HCT116 (cell line): ENCODE data around the gene AKR1A1. TPM values are rescaled to one million over a fixed set of nuclear protein-coding genes. Genes with fewer than 3 reads are reported as not detected.
A peak's percentile ranks its signal among the peaks of the same experiment; 100 is the strongest.
"Not testable (repeated sequence)": the region's sequence is repeated elsewhere in the genome, so short reads cannot be mapped to it uniquely, and the experiment has no call there.

Source experiments
- ATAC-seq: fragments of 200-7000 bp; cut with Tn5 transposase; 2 replicates; pipeline ENCODE4 v1.9.1; 2020; ENCODE audit warnings: mild to moderate bottlenecking, moderate library complexity
- BruUV-seq: library from RNA; stranded (reverse); fragments of 400-500 nt; replicated peaks from 2 replicates; lab custom pipeline; 2021; lab: Mats Ljungman, UMichigan
- CTCF ChIA-PET: fragments of 300-600 bp; sonication (Branson Sonifier 250); formaldehyde crosslinking; loops from one replicate; lab custom pipeline; 2021; ENCODE audit warnings: antibody characterized with exemption; lab: Charles Lee
- POLR2A ChIA-PET: fragments of 300-600, 350-600 bp; sonication (Branson Sonifier 250); formaldehyde crosslinking; loops from one replicate; lab custom pipeline; 2021; ENCODE audit warnings: antibody characterized with exemption; lab: Charles Lee
- RAD21 ChIA-PET, 2 experiments: fragments of 300-600 bp; sonication (Branson Sonifier 250); formaldehyde crosslinking; loops; one replicate each; lab custom pipeline; 2023; ENCODE audit warnings: low total read pairs in 2 of 2; ENCODE audit not compliant: uncharacterized antibody in 2 of 2, unreplicated experiment in 2 of 2, low non-redundant PET in 1 of 2; lab: Charles Lee
- DNase-seq: peaks from one replicate; pipeline ENCODE4 v3.0.0-alpha.2; 2010; ENCODE audit warnings: low read depth, low spot score
- H2AFZ ChIP-seq: fragments of 200-600 bp; shearing (Covaris generic), sonication (generic); 2 replicates; pipeline ENCODE4 v1.6.1; 2017; ENCODE audit warnings: low read depth, mixed run types, mixed read lengths, antibody characterized with exemption, low read length; ENCODE audit not compliant: poor library complexity, severe bottlenecking
- H3K27ac ChIP-seq: 2 replicates; pipeline ENCODE4 v1.5.1; 2012; ENCODE audit warnings: low read depth, low read length
- H3K27me3 ChIP-seq: fragments of 200-600 bp; sonication (generic); 2 replicates; pipeline ENCODE4 v1.6.1; 2016; ENCODE audit warnings: mixed run types, low read length, mixed read lengths; ENCODE audit not compliant: insufficient read depth
- H3K36me3 ChIP-seq, 2 experiments: fragments of 200-500 bp in 1 of 2; fragments of 200-600 bp in 1 of 2; sonication (Bioruptor generic) in 1 of 2; sonication (generic) in 1 of 2; 2 replicates each; pipeline versions ENCODE4 v1.5.1 to v1.6.1; 2014 to 2016; ENCODE audit warnings: low read length in 2 of 2, inconsistent platforms in 1 of 2, mixed read lengths in 1 of 2, mixed run types in 1 of 2; ENCODE audit not compliant: insufficient read depth in 2 of 2, control insufficient read depth in 1 of 2
- H3K4me1 ChIP-seq, 2 experiments: fragments of 200-600 bp in 1 of 2; sonication (generic) in 1 of 2; 2 replicates each; pipeline versions ENCODE4 v1.5.1 to v1.6.1; 2012 to 2017; ENCODE audit warnings: low read length in 2 of 2, inconsistent platforms in 1 of 2, mild to moderate bottlenecking in 1 of 2, mixed read lengths in 1 of 2, mixed run types in 1 of 2, moderate library complexity in 1 of 2; ENCODE audit not compliant: insufficient read depth in 2 of 2, control insufficient read depth in 1 of 2
- H3K4me2 ChIP-seq: fragments of 200-600 bp; sonication (generic); 2 replicates; pipeline ENCODE4 v1.6.1; 2017; ENCODE audit warnings: mixed run types, low read length, mixed read lengths
- H3K4me3 ChIP-seq, 2 experiments: fragments of 200-600 bp in 1 of 2; sonication (generic) in 1 of 2; replicated peaks in 1 of 2; 2 replicates each; pipeline ENCODE4 v1.5.1; 2011 to 2016; ENCODE audit warnings: low read length in 2 of 2, control low read depth in 1 of 2, low read depth in 1 of 2, mild to moderate bottlenecking in 1 of 2, mixed read lengths in 1 of 2, mixed run types in 1 of 2
- H3K79me2 ChIP-seq: fragments of 200-600 bp; sonication (generic); 2 replicates; pipeline ENCODE4 v1.6.1; 2017; ENCODE audit warnings: mild to moderate bottlenecking, mixed run types, low read length, moderate library complexity, mixed read lengths; ENCODE audit not compliant: insufficient read depth
- H3K9ac ChIP-seq: fragments of 200-600 bp; sonication (generic); 2 replicates; pipeline ENCODE4 v1.6.1; 2016; ENCODE audit warnings: low read length, mixed read lengths
- H3K9me2 ChIP-seq: fragments of 200-600 bp; sonication (generic), shearing (Covaris generic); 2 replicates; pipeline ENCODE4 v1.6.1; 2017; ENCODE audit warnings: mixed run types, mild to moderate bottlenecking, moderate library complexity; ENCODE audit not compliant: insufficient read depth
- H3K9me3 ChIP-seq, 2 experiments: fragments of 200-500 bp in 1 of 2; fragments of 200-600 bp in 1 of 2; sonication (Bioruptor generic) in 1 of 2; sonication (generic) in 1 of 2; 2 replicates each; pipeline ENCODE4 v1.6.1; 2014 to 2017; ENCODE audit warnings: low read length in 2 of 2, mixed read lengths in 2 of 2, inconsistent platforms in 1 of 2, low read depth in 1 of 2, mild to moderate bottlenecking in 1 of 2, mixed run types in 1 of 2, moderate library complexity in 1 of 2; ENCODE audit not compliant: control insufficient read depth in 1 of 2, insufficient read depth in 1 of 2
- H4K20me1 ChIP-seq: fragments of 200-600 bp; sonication (generic), shearing (Covaris generic); 2 replicates; pipeline ENCODE4 v1.6.1; 2017; ENCODE audit warnings: mixed run types, mild to moderate bottlenecking, moderate library complexity; ENCODE audit not compliant: insufficient read depth
- CBX3 ChIP-seq: IDR thresholded peaks from 2 replicates; pipeline ENCODE4 v1.6.1; 2012; ENCODE audit warnings: low read depth
- CEBPB ChIP-seq: IDR thresholded peaks from 2 replicates; pipeline ENCODE4 v1.6.1; 2012; ENCODE audit warnings: low read depth
- EGR1 ChIP-seq: IDR thresholded peaks from 2 replicates; pipeline ENCODE4 v1.6.1; 2012; ENCODE audit warnings: low read depth
- ELF1 ChIP-seq: IDR thresholded peaks from 2 replicates; pipeline ENCODE4 v1.6.1; 2012; ENCODE audit warnings: low read depth, borderline replicate concordance
- EZH2 ChIP-seq: fragments of 200-600 bp; sonication (generic); IDR thresholded peaks from 2 replicates; pipeline ENCODE4 v1.6.1; 2017; ENCODE audit warnings: antibody characterized with exemption, mixed run types
- EZH2phosphoT487 ChIP-seq: fragments of 200-600 bp; IDR thresholded peaks from 2 replicates; pipeline ENCODE4 v1.6.1; 2018; ENCODE audit warnings: antibody characterized with exemption, borderline replicate concordance
- FOSL1 ChIP-seq: IDR thresholded peaks from 2 replicates; pipeline ENCODE4 v1.6.1; 2012; ENCODE audit warnings: low read depth
- JUND ChIP-seq: IDR thresholded peaks from 2 replicates; pipeline ENCODE4 v1.6.1; 2012
- ZNF274 ChIP-seq: fragments of 200-500 bp; sonication (Bioruptor generic); IDR thresholded peaks from 2 replicates; pipeline ENCODE4 v1.6.1; 2014; ENCODE audit warnings: mild to moderate bottlenecking, low read depth, low read length, inconsistent platforms
- intact Hi-C: fragments of 100-400 bp; cut with micrococcal nuclease; formaldehyde crosslinking; loops from 2 replicates; pipeline ENCODE4 v1.10.0; 2022
- total RNA-seq: library from RNA; stranded (reverse); gene quantifications from one replicate; pipeline ENCODE4 v1.2.1, GENCODE V29; 2021; ENCODE audit not compliant: unreplicated experiment
- TF ChIP-seq, protein P1 (sequence below): IDR thresholded peaks from 2 replicates; pipeline ENCODE4 v1.6.1; 2011; ENCODE audit warnings: mild to moderate bottlenecking, low read length, moderate library complexity; ENCODE audit not compliant: insufficient replicate concordance; ENCODE audit errors: extremely low read depth
- TF ChIP-seq, protein P2 (sequence below): IDR thresholded peaks from 2 replicates; pipeline ENCODE4 v1.6.1; 2012; ENCODE audit warnings: low read depth

Gene AKR1A1
- total RNA-seq, 1 experiment from 2014 or later: 199 TPM

DNA sequence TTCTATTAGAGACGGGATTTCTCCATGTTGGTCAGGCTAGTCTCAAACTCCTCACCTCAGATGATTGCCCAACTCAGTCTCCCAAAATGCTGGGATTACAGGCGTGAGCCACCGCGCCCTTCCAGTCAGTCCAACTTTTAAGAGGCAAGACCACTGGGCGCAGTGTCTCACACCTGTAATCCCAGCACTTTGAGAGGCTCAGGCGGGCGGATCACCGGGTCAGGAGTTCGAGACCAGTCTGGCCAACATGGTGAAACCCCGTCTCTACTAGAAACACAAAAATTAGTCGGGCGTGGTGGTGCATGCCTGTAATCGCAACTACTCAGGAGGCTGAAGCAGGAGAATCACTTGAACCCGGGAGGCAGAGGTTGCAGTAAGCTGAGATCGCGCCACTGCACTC is 30.9 kb upstream of the AKR1A1 start:
- H3K9ac ChIP-seq, H2AFZ ChIP-seq, ATAC-seq, RAD21 ChIA-PET, H3K9me2 ChIP-seq, DNase-seq, CTCF ChIA-PET, H3K27me3 ChIP-seq, H3K9me3 ChIP-seq, H3K27ac ChIP-seq, BruUV-seq: not testable (repeated sequence)
- H3K4me1 ChIP-seq: peaks cover 13 to 33% of the 10 kb centered on the region in 2 experiments; a peak in 3 of 4 replicates
- intact Hi-C loops: loop anchor here (10.0 kb wide), 1 partner anchor 165 kb away; the partner anchor contains the start of genes GPBP1L1 and TMEM69
- H3K4me3 ChIP-seq: peak overlapping the region in 1 of 2 experiments; percentile 100; a peak in 1 of 4 replicates
- H3K79me2 ChIP-seq: peaks cover 68% of the 10 kb centered on the region
- H4K20me1 ChIP-seq: peaks cover 28% of the 10 kb centered on the region; the same call in 1 of the 2 replicates
- peak overlapping the region; percentile 90 for H3K4me2 ChIP-seq
- peaks cover 30 to 45% of the 10 kb centered on the region in 2 experiments for H3K36me3 ChIP-seq
- POLR2A ChIA-PET: interaction anchor here (1.3 kb wide), 1 partner anchor 31 kb away, joined by 5 read pairs; the partner anchor contains the start of gene AKR1A1

DNA sequence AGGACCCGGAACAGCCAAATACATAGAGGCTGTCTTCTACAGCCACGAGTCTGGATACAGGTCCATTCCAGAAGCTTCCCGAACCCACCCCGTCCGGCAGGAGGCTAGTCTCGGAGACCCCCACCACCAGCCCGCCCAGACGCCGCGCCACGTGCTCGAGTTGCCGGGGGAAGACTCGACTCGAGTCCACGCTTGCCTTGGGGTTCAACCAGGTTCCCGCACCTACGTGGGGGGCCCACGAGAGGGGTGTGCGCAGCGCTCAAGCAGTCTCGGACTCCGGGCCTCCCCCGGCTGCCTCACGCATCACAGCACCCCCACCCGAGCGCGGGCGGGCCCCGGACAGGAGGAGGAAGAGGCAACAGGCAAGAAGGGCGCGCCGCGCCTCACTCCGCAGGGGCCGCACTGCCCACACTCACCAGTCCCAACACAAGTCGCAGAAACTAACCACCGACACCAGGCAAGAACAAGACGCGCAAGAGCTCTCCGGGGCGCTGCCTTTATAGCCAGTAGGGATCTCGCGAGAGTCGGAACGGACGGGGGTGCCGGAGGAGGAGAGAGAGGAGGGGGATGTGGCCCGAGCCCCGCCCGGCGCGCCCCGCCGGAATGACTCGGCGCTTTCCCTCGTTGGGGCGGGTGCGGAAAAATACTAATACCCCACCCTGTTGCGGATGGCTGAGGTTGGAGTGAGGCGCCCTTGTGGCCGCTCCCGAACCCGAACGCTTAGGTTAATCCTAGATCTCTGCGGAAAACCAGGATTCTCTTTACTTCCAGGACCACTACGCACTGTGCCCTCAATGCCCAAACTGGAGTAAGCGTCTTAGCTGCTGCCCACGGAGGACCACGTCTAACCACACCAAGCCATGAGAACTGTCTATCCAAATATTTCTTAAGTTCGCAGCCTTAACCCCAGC is 29.0 kb upstream of the AKR1A1 start, which contains the start of gene PRDX1:
Gene PRDX1, minus strand, starts transcription at position 472 of the 911 bp plus-strand sequence. CDS start 2,841 bp downstream, outside the sequence.
- Histone ChIP-seq H3K9ac (peak within 1 kb of the TSS; percentile 99), H3K4me3 (peak within 1 kb of the TSS; percentile 96 to 100), H2AFZ (peak within 1 kb of the TSS; percentile 98), H3K27ac (peak within 1 kb of the TSS; percentile 89), H3K4me2 (peak within 1 kb of the TSS; percentile 90), H3K79me2 (peaks cover 50% of the 10 kb centered on the region), H3K4me1 (peaks cover 13 to 40% of the 10 kb centered on the region in 2 experiments; a peak in 3 of 4 replicates), H4K20me1 (peaks cover 19% of the 10 kb centered on the region; the same call in 1 of the 2 replicates), H3K9me3 (no peaks in the 10 kb centered on the region), H3K27me3 (no peaks in the 10 kb centered on the region), H3K9me2 (no peaks in the 10 kb centered on the region), H3K36me3 (peaks cover 13 to 27% of the 10 kb centered on the region in 2 experiments; a peak in 3 of 4 replicates)
- BruUV-seq: TSS peak; percentile 63
- ChIA-PET POLR2A (interaction anchor here (0.6 to 3.7 kb wide), 37 partner anchors 8 to 800 kb away, joined by 3 to 61 read pairs (median 5); partner anchors contain the start of genes AKR1A1, CCDC163, DYNLT4 and EIF2B3), RAD21 (interaction anchor here (0.8 to 1.1 kb wide), 2 partner anchors 20 to 30 kb away, joined by 3 to 4 read pairs; no protein-coding TSS in a partner anchor), CTCF (interaction anchor here (0.6 to 1.0 kb wide), 3 partner anchors 9 to 47 kb away, joined by 3 read pairs; partner anchors contain the start of gene AKR1A1)
- ATAC-seq (peak; percentile 83), DNase-seq (peak; percentile 92)
- intact Hi-C loops: loop anchor here (2.0 to 10.0 kb wide), 3 partner anchors 29 to 163 kb away; partner anchors contain the start of genes AKR1A1, GPBP1L1 and TMEM69
- TF ChIP-seq ZNF274: no peak
- TF ChIP-seq EZH2: no peak
- peak; percentile 94 for TF ChIP-seq CBX3
- TF ChIP-seq FOSL1: no peak; the same call in 1 of the 2 replicates
- no peak for TF ChIP-seq CEBPB
- peak; percentile 71 for TF ChIP-seq EGR1
- TF ChIP-seq EZH2phosphoT487: no peak
- peak; percentile 54; the same call in 1 of the 2 replicates for TF ChIP-seq JUND
- TF ChIP-seq, protein P1, sequence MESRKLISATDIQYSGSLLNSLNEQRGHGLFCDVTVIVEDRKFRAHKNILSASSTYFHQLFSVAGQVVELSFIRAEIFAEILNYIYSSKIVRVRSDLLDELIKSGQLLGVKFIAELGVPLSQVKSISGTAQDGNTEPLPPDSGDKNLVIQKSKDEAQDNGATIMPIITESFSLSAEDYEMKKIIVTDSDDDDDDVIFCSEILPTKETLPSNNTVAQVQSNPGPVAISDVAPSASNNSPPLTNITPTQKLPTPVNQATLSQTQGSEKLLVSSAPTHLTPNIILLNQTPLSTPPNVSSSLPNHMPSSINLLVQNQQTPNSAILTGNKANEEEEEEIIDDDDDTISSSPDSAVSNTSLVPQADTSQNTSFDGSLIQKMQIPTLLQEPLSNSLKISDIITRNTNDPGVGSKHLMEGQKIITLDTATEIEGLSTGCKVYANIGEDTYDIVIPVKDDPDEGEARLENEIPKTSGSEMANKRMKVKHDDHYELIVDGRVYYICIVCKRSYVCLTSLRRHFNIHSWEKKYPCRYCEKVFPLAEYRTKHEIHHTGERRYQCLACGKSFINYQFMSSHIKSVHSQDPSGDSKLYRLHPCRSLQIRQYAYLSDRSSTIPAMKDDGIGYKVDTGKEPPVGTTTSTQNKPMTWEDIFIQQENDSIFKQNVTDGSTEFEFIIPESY: peak; percentile 99
- TF ChIP-seq, protein P2, sequence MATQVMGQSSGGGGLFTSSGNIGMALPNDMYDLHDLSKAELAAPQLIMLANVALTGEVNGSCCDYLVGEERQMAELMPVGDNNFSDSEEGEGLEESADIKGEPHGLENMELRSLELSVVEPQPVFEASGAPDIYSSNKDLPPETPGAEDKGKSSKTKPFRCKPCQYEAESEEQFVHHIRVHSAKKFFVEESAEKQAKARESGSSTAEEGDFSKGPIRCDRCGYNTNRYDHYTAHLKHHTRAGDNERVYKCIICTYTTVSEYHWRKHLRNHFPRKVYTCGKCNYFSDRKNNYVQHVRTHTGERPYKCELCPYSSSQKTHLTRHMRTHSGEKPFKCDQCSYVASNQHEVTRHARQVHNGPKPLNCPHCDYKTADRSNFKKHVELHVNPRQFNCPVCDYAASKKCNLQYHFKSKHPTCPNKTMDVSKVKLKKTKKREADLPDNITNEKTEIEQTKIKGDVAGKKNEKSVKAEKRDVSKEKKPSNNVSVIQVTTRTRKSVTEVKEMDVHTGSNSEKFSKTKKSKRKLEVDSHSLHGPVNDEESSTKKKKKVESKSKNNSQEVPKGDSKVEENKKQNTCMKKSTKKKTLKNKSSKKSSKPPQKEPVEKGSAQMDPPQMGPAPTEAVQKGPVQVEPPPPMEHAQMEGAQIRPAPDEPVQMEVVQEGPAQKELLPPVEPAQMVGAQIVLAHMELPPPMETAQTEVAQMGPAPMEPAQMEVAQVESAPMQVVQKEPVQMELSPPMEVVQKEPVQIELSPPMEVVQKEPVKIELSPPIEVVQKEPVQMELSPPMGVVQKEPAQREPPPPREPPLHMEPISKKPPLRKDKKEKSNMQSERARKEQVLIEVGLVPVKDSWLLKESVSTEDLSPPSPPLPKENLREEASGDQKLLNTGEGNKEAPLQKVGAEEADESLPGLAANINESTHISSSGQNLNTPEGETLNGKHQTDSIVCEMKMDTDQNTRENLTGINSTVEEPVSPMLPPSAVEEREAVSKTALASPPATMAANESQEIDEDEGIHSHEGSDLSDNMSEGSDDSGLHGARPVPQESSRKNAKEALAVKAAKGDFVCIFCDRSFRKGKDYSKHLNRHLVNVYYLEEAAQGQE: no peak
- no peak for TF ChIP-seq ELF1
